ENCODE results near the gene PAPPA2.

- TF ChIP-seq POLR2AphosphoS5 (IDR thresholded peaks at IDR 0.05; ENCODE audit: low read length) (no peak), RCOR1 (conservative IDR thresholded peaks at IDR 0.05; ENCODE audit: low read depth, low read length) (no peak), USF2 (IDR thresholded peaks at IDR 0.05; ENCODE audit: borderline replicate concordance, low read depth, low read length) (no peak), CTCF (IDR thresholded peaks at IDR 0.05 in 2 of 3, conservative IDR thresholded peaks at IDR 0.05 in 1 of 3; ENCODE audit: control insufficient read depth in 2 of 3, extremely low read depth in 1 of 3, insufficient read depth in 1 of 3, low read depth in 3 of 3, low read length in 3 of 3) (no peak), NR2C2 (IDR thresholded peaks at IDR 0.05; ENCODE audit: borderline replicate concordance, control insufficient read depth, insufficient read length, low read depth) (no peak)
These were observed 279.3 kb downstream of the PAPPA2 start for GRCh38 chr1:176742322-176742721.
